ENCODE results near the gene NINL. TPM values are rescaled to one million over a fixed set of nuclear protein-coding genes. Genes with fewer than 3 reads are reported as not detected.
"Not testable (repeated sequence)": the region's sequence is repeated elsewhere in the genome, so short reads cannot be mapped to it uniquely, and the experiment has no call there.

NINL gene
- total RNA-seq, 1 donor from 2014 or later: 86.8 TPM

DNA sequence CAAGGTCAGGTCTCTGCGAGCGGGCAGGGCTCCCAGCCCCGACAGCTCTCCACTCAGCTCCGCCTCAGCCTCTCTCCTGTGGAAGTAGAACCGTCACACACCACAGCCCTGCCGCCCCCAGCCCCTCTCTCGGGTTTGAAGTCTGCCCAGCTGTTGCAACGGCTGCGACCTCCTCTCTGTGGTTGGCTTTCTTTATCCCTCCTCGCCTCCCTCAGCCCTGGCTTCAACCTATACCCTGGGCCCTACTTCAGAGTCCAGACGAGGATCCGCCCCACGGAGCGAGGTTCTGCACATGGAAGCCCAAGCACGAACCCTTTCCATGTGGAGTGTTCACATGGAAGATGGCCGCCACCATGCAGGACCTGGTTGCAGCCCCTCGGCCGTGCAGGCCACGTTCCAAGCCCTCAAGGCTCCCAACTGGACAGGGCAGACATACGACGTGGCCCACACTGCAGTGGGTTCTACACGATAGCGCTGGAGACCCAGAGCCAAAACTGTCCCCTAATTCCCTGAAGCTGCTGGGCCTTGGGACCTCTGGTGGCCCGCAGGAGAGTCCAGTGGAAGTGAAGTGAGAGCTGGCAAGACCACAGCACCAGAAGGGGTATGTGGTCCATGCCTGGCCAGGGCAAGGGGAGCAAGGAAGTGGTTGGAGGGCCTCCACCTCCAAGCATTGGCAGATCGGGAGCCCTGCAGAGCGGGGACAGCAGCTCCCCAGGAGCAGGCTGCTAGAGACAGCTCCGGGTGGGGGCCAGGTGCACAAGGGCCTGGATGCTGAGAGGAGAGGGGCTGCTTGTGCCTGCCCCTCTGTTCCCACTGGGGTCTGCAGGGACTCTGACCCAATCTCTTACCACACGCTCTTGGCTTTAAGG, 108.1 kb downstream of the NINL start:
- TF ChIP-seq, protein P1, sequence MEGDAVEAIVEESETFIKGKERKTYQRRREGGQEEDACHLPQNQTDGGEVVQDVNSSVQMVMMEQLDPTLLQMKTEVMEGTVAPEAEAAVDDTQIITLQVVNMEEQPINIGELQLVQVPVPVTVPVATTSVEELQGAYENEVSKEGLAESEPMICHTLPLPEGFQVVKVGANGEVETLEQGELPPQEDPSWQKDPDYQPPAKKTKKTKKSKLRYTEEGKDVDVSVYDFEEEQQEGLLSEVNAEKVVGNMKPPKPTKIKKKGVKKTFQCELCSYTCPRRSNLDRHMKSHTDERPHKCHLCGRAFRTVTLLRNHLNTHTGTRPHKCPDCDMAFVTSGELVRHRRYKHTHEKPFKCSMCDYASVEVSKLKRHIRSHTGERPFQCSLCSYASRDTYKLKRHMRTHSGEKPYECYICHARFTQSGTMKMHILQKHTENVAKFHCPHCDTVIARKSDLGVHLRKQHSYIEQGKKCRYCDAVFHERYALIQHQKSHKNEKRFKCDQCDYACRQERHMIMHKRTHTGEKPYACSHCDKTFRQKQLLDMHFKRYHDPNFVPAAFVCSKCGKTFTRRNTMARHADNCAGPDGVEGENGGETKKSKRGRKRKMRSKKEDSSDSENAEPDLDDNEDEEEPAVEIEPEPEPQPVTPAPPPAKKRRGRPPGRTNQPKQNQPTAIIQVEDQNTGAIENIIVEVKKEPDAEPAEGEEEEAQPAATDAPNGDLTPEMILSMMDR (IDR thresholded peaks at IDR 0.05; ENCODE audit: partially characterized antibody, unreplicated experiment): no peak
- Mint-ChIP-seq H3K27ac (ENCODE audit: unreplicated experiment) (no peak overlapping the region), H3K4me3 (ENCODE audit: unreplicated experiment) (no peak overlapping the region), H3K36me3 (ENCODE audit: unreplicated experiment) (peaks cover 5% of the 10 kb centered on the region), H3K4me1 (ENCODE audit: low read depth, unreplicated experiment) (no peaks in the 10 kb centered on the region), H3K9me3 (ENCODE audit: unreplicated experiment) (peaks cover 10% of the 10 kb centered on the region), H3K27me3 (ENCODE audit: unreplicated experiment) (peaks cover 11% of the 10 kb centered on the region)
- DNase-seq: no peak

DNA sequence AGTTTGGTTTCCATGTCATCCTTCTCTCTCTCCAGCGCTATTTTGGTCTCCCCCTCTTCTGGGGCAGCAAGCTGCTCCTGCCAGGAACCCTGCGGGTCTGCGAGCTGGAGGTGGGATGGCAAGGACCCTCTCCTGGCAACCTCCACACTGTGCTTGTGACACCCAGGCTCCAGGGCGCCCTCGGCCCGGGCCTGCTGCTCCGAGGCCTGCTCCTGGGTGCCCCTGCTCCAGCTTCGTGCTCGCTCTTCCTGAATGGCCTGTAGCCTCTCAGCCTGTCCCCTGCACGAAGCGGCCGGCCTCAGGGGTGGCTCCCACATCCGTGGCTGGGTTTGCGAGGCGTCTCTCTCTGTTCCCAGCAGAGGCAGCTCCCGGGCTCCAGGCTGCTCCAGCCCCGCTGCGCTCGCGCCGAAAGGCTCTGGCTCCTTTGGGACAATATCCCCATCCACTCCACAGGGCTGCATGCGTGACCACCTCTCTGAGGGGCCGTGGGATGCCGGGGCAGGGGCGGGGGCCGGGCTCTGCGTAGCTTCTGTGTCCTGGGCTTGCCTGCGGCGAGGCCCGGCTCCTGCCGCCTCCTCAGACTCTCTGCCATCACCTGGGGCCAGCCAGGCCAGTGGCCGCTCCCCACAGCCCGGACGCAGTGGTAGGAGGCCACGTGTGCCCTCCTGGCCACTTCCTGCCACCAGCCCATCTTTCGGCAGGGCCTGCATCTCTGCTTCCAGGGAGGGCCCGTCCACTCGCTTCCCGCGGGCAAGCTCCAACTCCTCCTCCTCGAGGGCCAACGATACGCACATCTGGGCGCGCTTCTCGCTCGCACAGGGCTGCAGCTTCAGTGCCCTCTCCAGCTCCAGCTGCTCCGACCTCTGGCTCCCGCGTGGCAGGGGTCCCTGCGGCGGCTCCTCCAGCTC, 109.0 kb downstream of the NINL start:
- H3K27ac Mint-ChIP-seq (ENCODE audit: unreplicated experiment): peak overlapping the region; percentile 43
- no peak for DNase-seq
- peaks cover 10% of the 10 kb centered on the region for H3K9me3 Mint-ChIP-seq (ENCODE audit: unreplicated experiment)
- H3K27me3 Mint-ChIP-seq (ENCODE audit: unreplicated experiment): peaks cover 9% of the 10 kb centered on the region
- H3K4me1 Mint-ChIP-seq (ENCODE audit: low read depth, unreplicated experiment): no peaks in the 10 kb centered on the region
- TF ChIP-seq, protein P1 (IDR thresholded peaks at IDR 0.05; ENCODE audit: partially characterized antibody, unreplicated experiment): no peak
- H3K36me3 Mint-ChIP-seq (ENCODE audit: unreplicated experiment): peaks cover 5% of the 10 kb centered on the region
- no peak overlapping the region for H3K4me3 Mint-ChIP-seq (ENCODE audit: unreplicated experiment)

DNA sequence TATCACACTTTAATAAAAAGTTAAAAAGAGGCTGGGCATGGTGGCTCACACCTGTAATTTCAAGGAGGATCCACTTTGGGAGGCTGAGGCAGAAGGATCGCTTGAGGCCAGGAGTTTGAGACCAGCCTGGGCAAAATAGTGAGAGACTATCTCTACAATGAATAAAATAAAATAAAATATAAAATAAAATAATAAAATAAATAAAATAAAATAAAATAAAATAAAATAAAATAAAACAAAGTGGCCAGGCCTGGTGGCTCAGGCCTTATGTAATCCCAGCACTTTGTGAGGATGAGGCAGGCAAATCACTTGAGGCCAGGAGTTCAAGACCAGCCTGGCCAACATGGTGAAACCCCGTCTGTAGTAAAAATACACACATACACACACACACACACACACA, 112.0 kb downstream of the NINL start:
- not testable (repeated sequence) for H3K27me3 Mint-ChIP-seq (ENCODE audit: unreplicated experiment); DNase-seq; H3K4me1 Mint-ChIP-seq (ENCODE audit: low read depth, unreplicated experiment); H3K4me3 Mint-ChIP-seq (ENCODE audit: unreplicated experiment); H3K27ac Mint-ChIP-seq (ENCODE audit: unreplicated experiment); H3K36me3 Mint-ChIP-seq (ENCODE audit: unreplicated experiment)
- peaks cover 12% of the 10 kb centered on the region for H3K9me3 Mint-ChIP-seq (ENCODE audit: unreplicated experiment)

DNA sequence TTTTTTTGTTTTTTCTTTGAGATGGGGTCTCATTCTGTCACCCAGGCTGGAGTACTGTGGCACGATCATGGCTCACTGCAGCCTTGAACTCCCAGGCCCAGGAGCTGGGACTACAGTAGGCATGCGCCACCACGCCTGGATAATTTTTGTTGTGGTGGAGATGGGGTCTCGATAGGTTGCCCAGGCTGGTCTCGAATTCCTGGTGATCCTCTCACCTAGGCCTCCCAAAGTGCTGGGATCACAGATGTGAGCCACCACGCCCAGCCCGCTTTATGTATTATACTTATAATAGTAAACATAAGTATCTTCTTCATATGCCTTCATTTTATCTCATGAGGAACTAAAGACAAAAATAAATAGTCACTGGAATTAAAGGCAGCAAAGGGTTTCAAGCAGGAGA, 114.3 kb downstream of the NINL start:
- H3K36me3 Mint-ChIP-seq (ENCODE audit: unreplicated experiment): peaks cover 7% of the 10 kb centered on the region
- H3K27me3 Mint-ChIP-seq (ENCODE audit: unreplicated experiment): peaks cover 4% of the 10 kb centered on the region
- peaks cover 3% of the 10 kb centered on the region for H3K4me1 Mint-ChIP-seq (ENCODE audit: low read depth, unreplicated experiment)
- peaks cover 10% of the 10 kb centered on the region for H3K9me3 Mint-ChIP-seq (ENCODE audit: unreplicated experiment)
- H3K4me3 Mint-ChIP-seq (ENCODE audit: unreplicated experiment): no peak overlapping the region
- no peak for DNase-seq
- TF ChIP-seq, protein P1 (IDR thresholded peaks at IDR 0.05; ENCODE audit: partially characterized antibody, unreplicated experiment): no peak
- no peak overlapping the region for H3K27ac Mint-ChIP-seq (ENCODE audit: unreplicated experiment)

DNA sequence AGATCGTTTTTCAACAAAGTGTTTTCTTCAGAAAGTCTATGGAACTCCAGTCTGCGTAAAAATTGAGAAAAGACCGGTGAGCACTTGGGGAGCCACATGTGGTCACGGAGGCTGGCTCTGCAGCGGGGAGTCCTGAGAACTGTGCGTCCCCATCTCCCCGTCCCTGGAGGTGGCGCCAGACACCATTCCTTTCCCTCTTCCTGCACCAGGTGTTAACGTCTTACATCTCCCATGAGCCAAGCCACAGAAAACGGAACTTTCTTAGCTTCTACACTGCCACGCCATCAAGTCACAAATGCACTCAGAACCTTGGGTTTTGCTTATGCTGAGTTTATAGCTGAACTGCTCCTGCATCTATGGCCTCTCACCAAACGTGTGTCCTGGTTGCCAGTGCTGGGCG, 115.3 kb downstream of the NINL start:
- peaks cover 2% of the 10 kb centered on the region for H3K27me3 Mint-ChIP-seq (ENCODE audit: unreplicated experiment)
- H3K27ac Mint-ChIP-seq (ENCODE audit: unreplicated experiment): peak overlapping the region; percentile 16
- no peak overlapping the region for H3K4me3 Mint-ChIP-seq (ENCODE audit: unreplicated experiment)
- H3K36me3 Mint-ChIP-seq (ENCODE audit: unreplicated experiment): peaks cover 11% of the 10 kb centered on the region
- TF ChIP-seq, protein P1 (IDR thresholded peaks at IDR 0.05; ENCODE audit: partially characterized antibody, unreplicated experiment): no peak
- H3K9me3 Mint-ChIP-seq (ENCODE audit: unreplicated experiment): peaks cover 7% of the 10 kb centered on the region
- peaks cover 9% of the 10 kb centered on the region for H3K4me1 Mint-ChIP-seq (ENCODE audit: low read depth, unreplicated experiment)
- DNase-seq: peak; percentile 49
